ENCODE measurements around the gene UGGT2. TPM values are rescaled to one million over a fixed set of nuclear protein-coding genes. Genes with fewer than 3 reads are reported as not detected.

The UGGT2 gene
- total and polyA plus RNA-seq, 9 of the 15 experiments (the other 6 are each of a cell fraction or from before 2014, with no cell fraction given): 3.5 to 24.5 (median 18.3) TPM

- DNase-seq (ENCODE audit: extremely low read depth in 1 of 4, low spot score in 3 of 4): no peak
- ATAC-seq: no peak
- Histone ChIP-seq H3K4me3 (no peak overlapping the region), H3K9ac (ENCODE audit: insufficient read depth in 1 of 2, low read depth in 2 of 2, low read length in 2 of 2) (no peak overlapping the region), H3K4me1 (replicated peaks in 1 of 2; ENCODE audit: control insufficient read depth in 2 of 2, insufficient read depth in 2 of 2, low read length in 2 of 2) (no peaks in the 10 kb centered on the region), H3K9me1 (ENCODE audit: control insufficient read depth, insufficient read depth, low read length) (no peaks in the 10 kb centered on the region), H3K27me3 (ENCODE audit: control insufficient read depth in 2 of 2, insufficient read depth in 2 of 2, low read length in 2 of 2) (no peaks in the 10 kb centered on the region), H4K20me1 (replicated peaks; ENCODE audit: control insufficient read depth, insufficient read depth, low read length) (no peaks in the 10 kb centered on the region), H3K79me2 (ENCODE audit: control insufficient read depth, insufficient read depth, low read length) (no peaks in the 10 kb centered on the region), H3K27ac (ENCODE audit: extremely low read depth, low read depth, low read length) (no peak overlapping the region), H3K36me3 (ENCODE audit: control insufficient read depth, insufficient read depth, low read length) (peaks cover 8% of the 10 kb centered on the region; the same call in 2 of the 3 replicates), H3K9me3 (replicated peaks; ENCODE audit: control insufficient read depth, insufficient read depth, low read depth, low read length) (no peaks in the 10 kb centered on the region), H2AFZ (ENCODE audit: low read depth, low read length) (no peak overlapping the region), H3K4me2 (ENCODE audit: insufficient read depth, low read length) (no peak overlapping the region)
- no TSS peak for BruUV-seq (replicated peaks)
- intact Hi-C loops (cut with micrococcal nuclease) (no loop called here), in situ Hi-C loops (cut with MboI) (no loop called here)
- 63% methylated on average over 2 of the region's 5 CpGs for WGBS (ENCODE audit: insufficient coverage, low coverage, missing lambda C conversion rate)
- FAIRE-seq: no peak
- POLR2A ChIA-PET: no interaction called here
- CTCF ChIA-PET (ENCODE audit: low intra/inter-chr PET ratio): no interaction called here
- TF ChIP-seq, protein P1, sequence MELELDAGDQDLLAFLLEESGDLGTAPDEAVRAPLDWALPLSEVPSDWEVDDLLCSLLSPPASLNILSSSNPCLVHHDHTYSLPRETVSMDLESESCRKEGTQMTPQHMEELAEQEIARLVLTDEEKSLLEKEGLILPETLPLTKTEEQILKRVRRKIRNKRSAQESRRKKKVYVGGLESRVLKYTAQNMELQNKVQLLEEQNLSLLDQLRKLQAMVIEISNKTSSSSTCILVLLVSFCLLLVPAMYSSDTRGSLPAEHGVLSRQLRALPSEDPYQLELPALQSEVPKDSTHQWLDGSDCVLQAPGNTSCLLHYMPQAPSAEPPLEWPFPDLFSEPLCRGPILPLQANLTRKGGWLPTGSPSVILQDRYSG (tag; conservative IDR thresholded peaks at IDR 0.05; ENCODE audit: low read depth): no peak
- TF ChIP-seq ETV5 (CRISPR knock-in tag; IDR thresholded peaks at IDR 0.05; ENCODE audit: low read depth) (no peak), ZHX1 (conservative IDR thresholded peaks at IDR 0.05; ENCODE audit: low read length) (no peak), ZNF133 (CRISPR knock-in tag; IDR thresholded peaks at IDR 0.05) (no peak), TAF7 (tag; IDR thresholded peaks at IDR 0.05) (no peak), CEBPB (tag; IDR thresholded peaks at IDR 0.05) (no peak), HEY1 (CRISPR knock-in tag; IDR thresholded peaks at IDR 0.05; ENCODE audit: borderline replicate concordance) (no peak), ARID1B (IDR thresholded peaks at IDR 0.05) (no peak), ZBTB8A (IDR thresholded peaks at IDR 0.05; ENCODE audit: partially characterized antibody) (no peak), NFATC3 (IDR thresholded peaks at IDR 0.05) (no peak), ZNF766 (CRISPR knock-in tag; conservative IDR thresholded peaks at IDR 0.05) (no peak), SFPQ (IDR thresholded peaks at IDR 0.05; ENCODE audit: low read depth, low read length) (no peak)
- TF ChIP-seq, protein P2, sequence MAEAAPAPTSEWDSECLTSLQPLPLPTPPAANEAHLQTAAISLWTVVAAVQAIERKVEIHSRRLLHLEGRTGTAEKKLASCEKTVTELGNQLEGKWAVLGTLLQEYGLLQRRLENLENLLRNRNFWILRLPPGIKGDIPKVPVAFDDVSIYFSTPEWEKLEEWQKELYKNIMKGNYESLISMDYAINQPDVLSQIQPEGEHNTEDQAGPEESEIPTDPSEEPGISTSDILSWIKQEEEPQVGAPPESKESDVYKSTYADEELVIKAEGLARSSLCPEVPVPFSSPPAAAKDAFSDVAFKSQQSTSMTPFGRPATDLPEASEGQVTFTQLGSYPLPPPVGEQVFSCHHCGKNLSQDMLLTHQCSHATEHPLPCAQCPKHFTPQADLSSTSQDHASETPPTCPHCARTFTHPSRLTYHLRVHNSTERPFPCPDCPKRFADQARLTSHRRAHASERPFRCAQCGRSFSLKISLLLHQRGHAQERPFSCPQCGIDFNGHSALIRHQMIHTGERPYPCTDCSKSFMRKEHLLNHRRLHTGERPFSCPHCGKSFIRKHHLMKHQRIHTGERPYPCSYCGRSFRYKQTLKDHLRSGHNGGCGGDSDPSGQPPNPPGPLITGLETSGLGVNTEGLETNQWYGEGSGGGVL (CRISPR knock-in tag; IDR thresholded peaks at IDR 0.05): no peak
- TF ChIP-seq, protein P3, sequence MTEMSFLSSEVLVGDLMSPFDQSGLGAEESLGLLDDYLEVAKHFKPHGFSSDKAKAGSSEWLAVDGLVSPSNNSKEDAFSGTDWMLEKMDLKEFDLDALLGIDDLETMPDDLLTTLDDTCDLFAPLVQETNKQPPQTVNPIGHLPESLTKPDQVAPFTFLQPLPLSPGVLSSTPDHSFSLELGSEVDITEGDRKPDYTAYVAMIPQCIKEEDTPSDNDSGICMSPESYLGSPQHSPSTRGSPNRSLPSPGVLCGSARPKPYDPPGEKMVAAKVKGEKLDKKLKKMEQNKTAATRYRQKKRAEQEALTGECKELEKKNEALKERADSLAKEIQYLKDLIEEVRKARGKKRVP (CRISPR knock-in tag; IDR thresholded peaks at IDR 0.05): no peak
Measured at GRCh38 chr13:95924389-95924994, 128.7 kb downstream of the UGGT2 start.
